WERI-Rb-1 (cell line): ENCODE measurements around the gene AVPR2.

Source experiments
- DNase-seq: peaks from one replicate; pipeline ENCODE4 v3.0.0-alpha.2; 2020
- H3K27ac ChIP-seq: fragments of 250-450 bp; sonication (Bioruptor Pico); 2 replicates; pipeline ENCODE4 v1.5.1; 2020; ENCODE audit warnings: mild to moderate bottlenecking, moderate library complexity
- H3K27me3 ChIP-seq: fragments of 250-450 bp; sonication (Bioruptor Pico); 2 replicates; pipeline ENCODE4 v1.5.1; 2021; ENCODE audit warnings: mild to moderate bottlenecking, low read depth, moderate library complexity; ENCODE audit not compliant: insufficient read depth, severe bottlenecking
- H3K36me3 ChIP-seq: fragments of 250-450 bp; sonication (Bioruptor Pico); 2 replicates; pipeline ENCODE4 v1.5.1; 2020; ENCODE audit warnings: mild to moderate bottlenecking, moderate library complexity
- H3K4me3 ChIP-seq: 2 replicates; pipeline ENCODE4 v1.5.1; 2011; ENCODE audit warnings: low read depth, mild to moderate bottlenecking, control low read depth, low read length
- H3K9me3 ChIP-seq: fragments of 250-450 bp; sonication (Bioruptor Pico); 2 replicates; pipeline ENCODE4 v1.5.1; 2021; ENCODE audit warnings: mild to moderate bottlenecking, moderate library complexity; ENCODE audit not compliant: severe bottlenecking
- CTCF ChIP-seq: IDR thresholded peaks from 2 replicates; pipeline ENCODE4 v1.5.1; 2011; ENCODE audit warnings: low read depth, mild to moderate bottlenecking, control low read depth, inconsistent platforms, low read length

AVPR2 gene

GRCh38 chrX:153951683-153952372, 47.4 kb downstream of the AVPR2 start:
- no peak for TF ChIP-seq CTCF
- peaks cover 91% of the 10 kb centered on the region for H3K36me3 ChIP-seq
- DNase-seq = no peak
- H3K27ac ChIP-seq = no peak overlapping the region
- H3K4me3 ChIP-seq = no peak overlapping the region
- peaks cover 43% of the 10 kb centered on the region for H3K27me3 ChIP-seq
- H3K9me3 ChIP-seq = no peaks in the 10 kb centered on the region

GRCh38 chrX:153952373-153953026, 48.0 kb downstream of the AVPR2 start:
- Histone ChIP-seq H3K36me3 (peaks cover 93% of the 10 kb centered on the region), H3K27ac (no peak overlapping the region), H3K27me3 (peaks cover 48% of the 10 kb centered on the region), H3K9me3 (no peaks in the 10 kb centered on the region), H3K4me3 (no peak overlapping the region)
- DNase-seq = no peak
- TF ChIP-seq CTCF = no peak

- Histone ChIP-seq H3K27ac (no peak overlapping the region), H3K36me3 (peaks cover 95% of the 10 kb centered on the region), H3K9me3 (no peaks in the 10 kb centered on the region), H3K27me3 (peaks cover 49% of the 10 kb centered on the region), H3K4me3 (no peak overlapping the region)
- peak; percentile 85 for DNase-seq
- TF ChIP-seq CTCF = peak; percentile 99
Observed at GRCh38 chrX:153953342-153953830, 48.9 kb downstream of the AVPR2 start.

GRCh38 chrX:153953892-153954557, 49.6 kb downstream of the AVPR2 start:
- H3K9me3 ChIP-seq = no peaks in the 10 kb centered on the region
- H3K27me3 ChIP-seq = peaks cover 52% of the 10 kb centered on the region
- DNase-seq = no peak
- no peak overlapping the region for H3K27ac ChIP-seq
- H3K36me3 ChIP-seq = peaks cover 99% of the 10 kb centered on the region
- H3K4me3 ChIP-seq = no peak overlapping the region
- TF ChIP-seq CTCF = peak; percentile 48

GRCh38 chrX:153954558-153955227, 50.2 kb downstream of the AVPR2 start:
- TF ChIP-seq CTCF = no peak
- Histone ChIP-seq H3K9me3 (no peaks in the 10 kb centered on the region), H3K4me3 (no peak overlapping the region), H3K27me3 (peaks cover 59% of the 10 kb centered on the region), H3K36me3 (peaks cover 100% of the 10 kb centered on the region), H3K27ac (no peak overlapping the region)
- no peak for DNase-seq
